Measurements from ENCODE around the gene MEOX1.

- TF ChIP-seq POLR2A (IDR thresholded peaks at IDR 0.05; ENCODE audit: low read length) (no peak), GATA1 (IDR thresholded peaks at IDR 0.05; ENCODE audit: low read depth, low read length) (no peak)
Measured at GRCh38 chr17:43618276-43618675, 43.4 kb downstream of the MEOX1 start.

Measured in erythroblast (primary cell).